Measurements from ENCODE around the gene TSC22D3.

DNA sequence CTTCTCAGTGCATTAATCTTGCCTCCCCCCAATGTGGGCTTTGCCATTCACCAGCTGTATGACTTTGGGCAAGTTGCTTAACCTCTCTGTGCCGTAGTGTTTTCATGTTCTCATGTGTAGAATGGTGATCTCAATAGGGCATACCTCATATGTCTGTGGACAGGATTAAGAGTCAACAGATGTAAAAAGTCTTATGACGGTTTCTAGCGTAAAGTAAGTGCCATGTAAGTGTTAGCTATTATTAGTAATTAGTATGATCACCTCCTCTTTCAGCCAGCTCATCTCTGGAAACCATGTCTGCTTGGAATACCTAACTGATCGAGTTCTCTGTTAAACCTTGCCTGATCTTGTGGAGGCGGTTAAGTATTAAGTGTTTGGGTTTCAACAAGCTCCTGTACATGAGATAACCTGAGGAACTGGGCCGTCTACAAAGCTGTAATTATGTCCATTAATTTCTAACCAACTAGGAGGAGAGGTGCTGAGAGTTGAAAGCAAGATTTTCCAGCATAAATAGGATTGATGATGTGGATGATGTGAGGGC lies 66.3 kb downstream of the TSC22D3 start:
- no peak for TF ChIP-seq CTCF (IDR thresholded peaks at IDR 0.05; ENCODE audit: low read depth, low read length)
- no peak for TF ChIP-seq MYC (IDR thresholded peaks at IDR 0.05; ENCODE audit: low read depth, low read length)
